Pancreas (tissue), 10 donors: ENCODE measurements around the gene FAM83F. TPM values are rescaled to one million over a fixed set of nuclear protein-coding genes. Genes with fewer than 3 reads are reported as not detected.
A peak's percentile ranks its signal among the peaks of the same experiment; 100 is the strongest.

Experiments
- ATAC-seq, 4 donors: fragments of 200-7000 bp; cut with Tn5 transposase; one replicate each; pipeline versions ENCODE4 v1.8.0 to v1.9.1; 2020; ENCODE audit warnings: mild to moderate bottlenecking in 4 of 4, moderate library complexity in 4 of 4
- DNase-seq, 6 donors: peaks; one replicate each; pipeline ENCODE4 v3.0.0-alpha.2; 2020
- FAIRE-seq: peaks from 2 replicates; lab custom pipeline; 2012; peaks lifted over from hg19 to GRCh38; lab: Jason Lieb, UNC
- H3K27ac ChIP-seq, 4 donors: fragments of 200-600 bp; sonication (generic); 1 replicate in 3 of 4; 2 replicates in 1 of 4; pipeline versions ENCODE4 v1.5.0 to v1.8.0; 2020
- H3K27me3 ChIP-seq, 4 donors: fragments of 200-600 bp; one replicate each; pipeline ENCODE4 v1.8.0; 2021
- H3K36me3 ChIP-seq, 3 donors: fragments of 200-600 bp; sonication (generic) in 1 of 3; one replicate each; pipeline versions ENCODE4 v1.5.0 to v1.8.0; 2020 to 2021
- H3K4me1 ChIP-seq, 3 donors: fragments of 200-600 bp; one replicate each; pipeline ENCODE4 v1.8.0; 2021
- H3K4me3 ChIP-seq, 4 donors: fragments of 200-600 bp; sonication (generic) in 2 of 4; one replicate each; pipeline versions ENCODE4 v1.5.0 to v1.8.0; 2020 to 2021
- H3K9me3 ChIP-seq, 4 donors: fragments of 200-600 bp; one replicate each; pipeline ENCODE4 v1.8.0; 2021
- WGBS, 2 donors: extraction: QIAGEN DNeasy Blood & Tissue Kit; methylation state at CpG; one replicate each; pipeline ENCODE4 v1.1.7; 2013; 5-methylcytosine and 5-hydroxymethylcytosine counted together
- intact Hi-C, 3 donors: fragments of 100-400 bp; cut with DNase I; formaldehyde crosslinking; loops; one replicate each; pipeline versions ENCODE4 v1.11.1 to v1.14.2; 2022
- polyA plus RNA-seq, 2 donors: library from polyadenylated mRNA; stranded (reverse); fragments of 200-250 nt; gene quantifications; one replicate each; pipeline ENCODE4 v1.2.3, GENCODE V29; 2013
- total RNA-seq, 6 donors: library from RNA; stranded (reverse); fragmentation: NEBNext Ultra II Directional in 4 of 6; extraction: Animal tissue kit (Norgen Biotek cat#: 25700) in 4 of 6; gene quantifications; one replicate each; pipeline versions ENCODE4 v1.2.1 to v1.2.4, GENCODE V29; 2021 to 2023
- TF ChIP-seq, protein P1 (sequence below), 4 donors: fragments of 200-600 bp; sonication (generic) in 3 of 4; IDR thresholded peaks; one replicate each; pipeline versions ENCODE4 v1.5.0 to v1.8.0; 2021; ENCODE audit warnings: antibody characterized with exemption in 4 of 4
- donor health status: healthy with polysubstance abuse.
- donor health status: DM: no; HTN: no; CAD: no; lungs with moderate emphysema.
- donor health status: DM: no; HTN: no; CAD: no.
- donor health status: control.
- donor health status: control.
- donor health status: Bipolar disorder and iron deficiency.
- donor health status: DM: yes; HTN: yes; CAD: no.
- donor health status: DM: no; HTN: no; CAD: no.
- donor health status: DM: no; HTN: no; CAD: no.
- donor health status: DM: yes; HTN: yes; CAD: no.

FAM83F gene
- total and polyA plus RNA-seq, 8 donors = 4.9 to 19.8 (median 15.5) TPM

DNA sequence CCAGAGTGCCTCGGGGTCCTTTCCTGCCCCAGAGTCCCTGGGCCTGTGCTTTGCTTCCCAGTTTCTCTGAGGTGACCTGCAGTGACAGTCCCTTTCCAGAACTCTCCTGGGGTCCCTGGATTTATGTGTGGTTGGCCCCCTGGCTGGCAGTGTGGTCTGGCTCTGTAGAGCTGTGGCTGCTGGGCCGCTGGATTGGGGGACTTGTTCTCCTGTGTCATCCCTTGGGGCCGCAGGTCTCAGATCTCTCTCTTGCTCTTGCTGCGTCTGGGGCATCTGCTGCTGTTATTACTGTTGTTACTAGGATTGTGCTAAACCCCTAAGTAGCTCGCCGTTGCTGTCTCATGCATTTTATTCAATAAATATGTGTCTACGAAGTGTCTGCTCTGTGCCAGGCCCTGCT, 31.9 kb downstream of the FAM83F start:
- Histone ChIP-seq H3K36me3 (peaks cover 0 to 24% (median 13%) of the 10 kb centered on the region in 3 donors), H3K27me3 (no peaks in the 10 kb centered on the region), H3K4me1 (no peaks in the 10 kb centered on the region), H3K4me3 (no peak overlapping the region), H3K27ac (no peak overlapping the region), H3K9me3 (no peaks in the 10 kb centered on the region)
- DNase-seq (no peak), FAIRE-seq (no peak), ATAC-seq (no peak)
- TF ChIP-seq, protein P1, sequence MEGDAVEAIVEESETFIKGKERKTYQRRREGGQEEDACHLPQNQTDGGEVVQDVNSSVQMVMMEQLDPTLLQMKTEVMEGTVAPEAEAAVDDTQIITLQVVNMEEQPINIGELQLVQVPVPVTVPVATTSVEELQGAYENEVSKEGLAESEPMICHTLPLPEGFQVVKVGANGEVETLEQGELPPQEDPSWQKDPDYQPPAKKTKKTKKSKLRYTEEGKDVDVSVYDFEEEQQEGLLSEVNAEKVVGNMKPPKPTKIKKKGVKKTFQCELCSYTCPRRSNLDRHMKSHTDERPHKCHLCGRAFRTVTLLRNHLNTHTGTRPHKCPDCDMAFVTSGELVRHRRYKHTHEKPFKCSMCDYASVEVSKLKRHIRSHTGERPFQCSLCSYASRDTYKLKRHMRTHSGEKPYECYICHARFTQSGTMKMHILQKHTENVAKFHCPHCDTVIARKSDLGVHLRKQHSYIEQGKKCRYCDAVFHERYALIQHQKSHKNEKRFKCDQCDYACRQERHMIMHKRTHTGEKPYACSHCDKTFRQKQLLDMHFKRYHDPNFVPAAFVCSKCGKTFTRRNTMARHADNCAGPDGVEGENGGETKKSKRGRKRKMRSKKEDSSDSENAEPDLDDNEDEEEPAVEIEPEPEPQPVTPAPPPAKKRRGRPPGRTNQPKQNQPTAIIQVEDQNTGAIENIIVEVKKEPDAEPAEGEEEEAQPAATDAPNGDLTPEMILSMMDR (IDR thresholded peaks at IDR 0.05) = no peak
- intact Hi-C loops = loop anchor here in 2 of 3 donors (5.0 to 10.0 kb wide), 2 partner anchors 92 to 489 kb away; no protein-coding TSS in a partner anchor
- 89 to 91% methylated on average over 7 of the region's 7 CpGs for WGBS, 2 donors

DNA sequence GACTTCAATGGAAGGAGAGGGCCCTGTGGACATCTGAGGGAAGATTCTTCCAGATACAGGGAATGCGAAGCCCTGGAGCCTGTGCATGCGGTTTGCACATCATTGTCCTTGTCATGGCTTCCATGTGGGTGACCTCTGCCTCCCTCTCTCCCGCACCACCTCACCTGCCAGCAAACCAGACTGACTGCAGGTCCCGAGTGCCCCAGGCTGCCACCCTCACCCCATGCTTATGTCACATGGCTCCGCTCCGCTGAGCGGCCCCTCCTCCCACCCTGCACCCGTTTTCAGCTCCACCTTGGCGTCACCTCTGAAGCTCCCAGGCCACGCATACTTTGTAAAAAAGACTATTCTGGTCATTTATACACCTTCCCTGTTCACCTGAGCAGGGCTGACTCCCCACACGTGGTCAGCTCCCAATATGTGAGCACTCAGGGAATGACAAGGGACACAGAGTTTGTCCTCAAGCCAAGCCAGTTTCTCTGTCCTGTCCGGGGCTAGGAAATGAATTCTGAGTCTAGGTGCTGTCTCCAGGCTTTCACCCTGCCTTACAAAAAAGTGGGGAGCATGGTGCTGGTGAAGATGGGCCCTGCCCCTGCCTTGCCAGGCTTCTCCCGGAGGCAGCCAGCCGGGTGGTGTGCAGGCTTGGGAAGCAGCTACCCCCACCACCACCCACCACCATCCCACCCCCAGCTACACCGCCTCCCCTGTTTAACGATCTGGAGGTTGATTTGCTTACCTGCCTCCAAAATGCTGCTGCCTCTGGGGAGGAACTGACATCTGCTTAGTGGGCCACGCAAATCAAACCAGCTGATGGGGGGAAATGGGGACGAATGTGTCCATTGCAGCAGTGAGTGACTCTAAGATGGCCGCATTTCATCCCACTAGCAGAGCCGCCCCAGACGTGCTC, 32.7 kb downstream of the FAM83F start:
- peak in 1 of 6 donors; percentile 47 for DNase-seq
- FAIRE-seq = no peak
- Histone ChIP-seq H3K27ac (no peak overlapping the region), H3K9me3 (no peaks in the 10 kb centered on the region), H3K4me1 (no peaks in the 10 kb centered on the region), H3K27me3 (no peaks in the 10 kb centered on the region), H3K36me3 (peaks cover 0 to 16% (median 7%) of the 10 kb centered on the region in 3 donors), H3K4me3 (no peak overlapping the region)
- TF ChIP-seq, protein P1 (IDR thresholded peaks at IDR 0.05) = no peak
- intact Hi-C loops = loop anchor here in 2 of 3 donors (5.0 to 10.0 kb wide), 2 partner anchors 93 to 490 kb away; no protein-coding TSS in a partner anchor
- ATAC-seq = no peak
- WGBS, 2 donors = 85 to 87% methylated on average over 21 of the region's 21 CpGs

DNA sequence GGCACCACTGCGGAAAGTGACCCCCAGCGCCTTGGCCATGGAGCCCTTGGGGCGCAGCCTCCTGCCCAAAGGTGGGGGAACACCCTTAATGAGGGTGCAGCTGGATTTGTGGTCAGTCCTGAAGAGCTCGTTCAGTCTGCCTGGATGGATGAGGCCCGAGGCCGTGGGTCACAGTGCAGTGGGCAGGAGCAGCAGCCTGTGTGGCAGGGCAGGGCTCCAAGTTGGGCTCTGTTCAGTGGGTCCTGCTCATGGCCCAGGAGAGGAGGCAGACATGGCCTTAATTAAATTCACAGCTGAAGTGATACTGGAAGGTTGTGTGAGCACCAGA, 33.3 kb downstream of the FAM83F start:
- Histone ChIP-seq H3K9me3 (no peaks in the 10 kb centered on the region), H3K36me3 (peaks cover 0 to 13% (median 7%) of the 10 kb centered on the region in 3 donors), H3K27ac (no peak overlapping the region), H3K4me3 (no peak overlapping the region), H3K27me3 (no peaks in the 10 kb centered on the region), H3K4me1 (no peaks in the 10 kb centered on the region)
- ATAC-seq (no peak), FAIRE-seq (no peak), DNase-seq (no peak)
- TF ChIP-seq, protein P1 (IDR thresholded peaks at IDR 0.05) = no peak
- 92 to 94% methylated on average over 6 of the region's 6 CpGs for WGBS, 2 donors
- intact Hi-C loops = loop anchor here in 2 of 3 donors (5.0 to 10.0 kb wide), 2 partner anchors 93 to 491 kb away; no protein-coding TSS in a partner anchor

DNA sequence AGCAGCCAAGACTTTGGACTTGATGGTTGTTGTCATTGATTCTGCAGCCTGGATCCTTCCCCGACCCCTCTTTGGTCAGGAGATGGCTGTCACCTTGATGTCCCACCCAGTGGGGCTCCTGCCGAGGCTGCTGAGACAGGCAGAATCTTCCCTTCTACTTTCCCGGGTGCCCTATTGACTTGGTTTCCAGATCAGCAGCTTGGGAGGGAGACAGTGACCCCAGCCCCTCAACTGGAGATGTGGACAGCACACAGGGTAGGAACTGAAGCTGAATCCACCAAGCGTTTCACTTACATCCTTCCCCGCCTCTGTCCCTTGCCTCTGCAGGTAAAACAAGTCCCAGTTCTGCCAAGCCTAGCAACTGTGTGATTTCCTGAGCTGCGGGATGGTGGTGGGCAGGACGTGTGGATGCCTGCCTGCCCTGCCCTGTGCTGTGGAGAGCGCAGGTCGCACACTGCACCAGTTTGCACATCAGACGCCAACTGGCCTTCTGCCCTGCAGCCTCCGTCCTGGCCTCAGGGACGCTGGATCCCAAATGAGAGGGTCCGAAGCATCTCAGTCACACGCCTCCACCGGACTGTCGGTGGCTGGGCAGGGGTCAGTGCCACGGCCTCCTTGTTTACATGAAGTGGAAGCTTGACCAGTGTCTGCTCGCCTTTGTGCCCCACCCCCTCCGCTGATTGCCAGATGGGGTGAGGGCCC, 34.6 kb downstream of the FAM83F start:
- TF ChIP-seq, protein P1 (IDR thresholded peaks at IDR 0.05) = no peak
- no peaks in the 10 kb centered on the region for H3K9me3 ChIP-seq
- peaks cover 0 to 13% (median 7%) of the 10 kb centered on the region in 3 donors for H3K36me3 ChIP-seq
- H3K27me3 ChIP-seq = no peaks in the 10 kb centered on the region
- no peak overlapping the region for H3K27ac ChIP-seq
- WGBS, 2 donors = 92 to 95% methylated on average over 19 of the region's 19 CpGs
- H3K4me3 ChIP-seq = no peak overlapping the region
- intact Hi-C loops = loop anchor here in 2 of 3 donors (5.0 to 10.0 kb wide), 2 partner anchors 95 to 492 kb away; no protein-coding TSS in a partner anchor
- H3K4me1 ChIP-seq = no peaks in the 10 kb centered on the region
- DNase-seq (no peak), FAIRE-seq (no peak), ATAC-seq (no peak)
